PC-3 (cell line): Measurements from ENCODE around the gene SLC2A14.
"Not testable (repeated sequence)": the region's sequence is repeated elsewhere in the genome, so short reads cannot be mapped to it uniquely, and the experiment has no call there.

Experiments used
- EZH2 ChIP-seq: fragments of 300-600 bp; sonication (generic); IDR thresholded peaks from one replicate; pipeline ENCODE4 v1.6.1; 2017; ENCODE audit warnings: antibody characterized with exemption, mild to moderate bottlenecking, low read length; ENCODE audit not compliant: unreplicated experiment
- TF ChIP-seq, protein P1 (sequence below): fragments of 300-600 bp; sonication (generic); conservative IDR thresholded peaks from 2 replicates; pipeline ENCODE4 v1.5.1; 2017; ENCODE audit warnings: antibody characterized with exemption, low read depth, mild to moderate bottlenecking, low read length

GRCh38 chr12:7806319-7806718 is 66.4 kb downstream of the SLC2A14 start:
- TF ChIP-seq, protein P1, sequence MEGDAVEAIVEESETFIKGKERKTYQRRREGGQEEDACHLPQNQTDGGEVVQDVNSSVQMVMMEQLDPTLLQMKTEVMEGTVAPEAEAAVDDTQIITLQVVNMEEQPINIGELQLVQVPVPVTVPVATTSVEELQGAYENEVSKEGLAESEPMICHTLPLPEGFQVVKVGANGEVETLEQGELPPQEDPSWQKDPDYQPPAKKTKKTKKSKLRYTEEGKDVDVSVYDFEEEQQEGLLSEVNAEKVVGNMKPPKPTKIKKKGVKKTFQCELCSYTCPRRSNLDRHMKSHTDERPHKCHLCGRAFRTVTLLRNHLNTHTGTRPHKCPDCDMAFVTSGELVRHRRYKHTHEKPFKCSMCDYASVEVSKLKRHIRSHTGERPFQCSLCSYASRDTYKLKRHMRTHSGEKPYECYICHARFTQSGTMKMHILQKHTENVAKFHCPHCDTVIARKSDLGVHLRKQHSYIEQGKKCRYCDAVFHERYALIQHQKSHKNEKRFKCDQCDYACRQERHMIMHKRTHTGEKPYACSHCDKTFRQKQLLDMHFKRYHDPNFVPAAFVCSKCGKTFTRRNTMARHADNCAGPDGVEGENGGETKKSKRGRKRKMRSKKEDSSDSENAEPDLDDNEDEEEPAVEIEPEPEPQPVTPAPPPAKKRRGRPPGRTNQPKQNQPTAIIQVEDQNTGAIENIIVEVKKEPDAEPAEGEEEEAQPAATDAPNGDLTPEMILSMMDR = not testable (repeated sequence)
- TF ChIP-seq EZH2 = not testable (repeated sequence)
